IgD-negative memory B cell (primary cell): ENCODE data around the gene ARR3. TPM values are rescaled to one million over a fixed set of nuclear protein-coding genes. Genes with fewer than 3 reads are reported as not detected.
"Not testable (repeated sequence)": the region's sequence is repeated elsewhere in the genome, so short reads cannot be mapped to it uniquely, and the experiment has no call there.

ENCODE experiments used
- H3K27ac Mint-ChIP-seq, 3 donors: one replicate each; pipeline ENCODE4 v1.8.0; 2020 to 2022; ENCODE audit warnings: mild to moderate bottlenecking in 3 of 3, mixed read lengths in 3 of 3, moderate library complexity in 1 of 3
- H3K27me3 Mint-ChIP-seq: one replicate; pipeline ENCODE4 v1.8.0; 2021; ENCODE audit warnings: mixed read lengths
- H3K36me3 Mint-ChIP-seq: one replicate; pipeline ENCODE4 v1.8.0; 2020; ENCODE audit warnings: mild to moderate bottlenecking, mixed read lengths
- H3K4me1 Mint-ChIP-seq, 3 donors: one replicate each; pipeline ENCODE4 v1.8.0; 2020 to 2022; ENCODE audit warnings: mixed read lengths in 3 of 3, mild to moderate bottlenecking in 1 of 3
- H3K4me3 Mint-ChIP-seq, 4 donors: one replicate each; pipeline ENCODE4 v1.8.0; 2020 to 2022; ENCODE audit warnings: mild to moderate bottlenecking in 4 of 4, mixed read lengths in 4 of 4, moderate library complexity in 3 of 4
- H3K9me3 Mint-ChIP-seq, 3 donors: one replicate each; pipeline ENCODE4 v1.8.0; 2020 to 2021; ENCODE audit warnings: mixed read lengths in 3 of 3, mild to moderate bottlenecking in 1 of 3
- polyA plus RNA-seq: library from polyadenylated mRNA; unstranded; fragments of 300-500 nt; fragmentation: Illumina TruSeq; gene quantifications from one replicate; pipeline ENCODE4 v1.2.3, GENCODE V29; 2021

The ARR3 gene
- polyA plus RNA-seq, 1 donor from 2014 or later, result not detected

DNA sequence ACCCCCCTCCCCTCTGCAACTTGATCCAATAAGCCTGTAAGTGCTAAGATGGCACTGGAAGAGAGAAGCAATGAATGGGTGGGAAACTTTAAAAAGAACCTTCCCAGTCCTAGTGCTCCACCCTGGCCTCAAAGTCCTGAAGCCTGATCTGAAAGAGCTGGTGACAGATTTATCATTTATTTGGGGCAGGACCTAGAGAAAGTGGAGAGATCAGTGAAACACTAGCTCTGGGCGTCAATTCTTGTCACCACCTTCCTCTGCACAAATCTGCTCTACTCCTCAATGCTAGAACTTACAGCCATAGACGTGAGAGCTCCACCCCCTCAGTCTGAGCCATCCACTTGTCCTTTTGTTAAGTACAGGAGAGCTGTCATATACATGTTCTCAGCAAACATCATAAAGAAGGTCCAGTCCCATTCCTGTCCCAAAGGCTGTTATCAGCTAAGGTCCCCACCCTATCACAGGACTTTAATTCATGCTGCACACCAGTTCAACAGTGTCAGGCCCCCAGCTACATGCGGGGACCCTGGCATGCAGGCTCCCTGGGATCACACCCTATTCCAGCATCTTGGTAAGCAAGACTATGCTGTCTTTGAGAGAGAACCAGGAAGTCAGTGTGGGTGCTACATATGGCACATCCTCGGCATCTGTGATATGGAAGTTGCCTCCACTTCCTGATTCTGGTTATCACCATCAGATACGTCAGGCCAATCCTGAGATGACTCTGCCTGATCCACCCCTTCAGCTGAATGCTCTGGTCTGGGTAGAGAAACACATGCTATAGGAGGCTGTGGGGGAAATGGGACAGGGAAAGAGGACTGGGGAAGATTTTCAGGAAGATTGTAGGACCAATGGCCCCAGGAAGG is 10.5 kb upstream of the ARR3 start:
- H3K27me3 Mint-ChIP-seq, result no peaks in the 10 kb centered on the region
- H3K4me3 Mint-ChIP-seq, result no peak overlapping the region
- no peaks in the 10 kb centered on the region for H3K36me3 Mint-ChIP-seq
- no peaks in the 10 kb centered on the region for H3K4me1 Mint-ChIP-seq
- no peaks in the 10 kb centered on the region for H3K9me3 Mint-ChIP-seq
- no peak overlapping the region for H3K27ac Mint-ChIP-seq

DNA sequence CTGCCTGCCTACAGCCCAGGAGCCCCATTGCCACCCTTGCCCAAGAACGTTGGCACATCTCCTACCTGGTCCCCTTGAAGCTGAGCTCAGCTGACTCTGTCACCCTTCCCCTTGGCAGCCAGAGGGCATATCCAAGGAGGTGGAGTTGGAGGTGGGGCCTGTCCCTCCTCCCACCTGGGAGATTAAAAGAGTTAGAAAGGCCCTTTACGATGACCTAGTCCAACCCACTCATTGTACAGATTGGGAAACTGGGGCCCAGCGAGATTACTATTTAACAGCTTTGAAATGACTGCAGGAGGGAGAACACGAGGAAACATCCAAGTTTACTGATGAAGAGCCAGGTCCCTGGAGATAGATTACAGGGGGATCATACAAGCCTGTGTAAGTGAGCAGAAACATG is 8.0 kb upstream of the ARR3 start, which contains the start of gene P2RY4:
Gene P2RY4 (minus strand): TSS at position 101 of the 400 bp plus-strand sequence. CDS start 580 bp downstream, outside the sequence.
- H3K27me3 Mint-ChIP-seq, result no peaks in the 10 kb centered on the region
- no peak within 1 kb of the TSS for H3K4me3 Mint-ChIP-seq
- peaks cover 1% of the 10 kb centered on the region for H3K36me3 Mint-ChIP-seq
- no peaks in the 10 kb centered on the region for H3K9me3 Mint-ChIP-seq
- H3K4me1 Mint-ChIP-seq, result no peaks in the 10 kb centered on the region
- H3K27ac Mint-ChIP-seq, result no peak within 1 kb of the TSS

GRCh38 chrX:70262952-70263567 is 5.1 kb upstream of the ARR3 start:
- no peak overlapping the region for H3K27ac Mint-ChIP-seq
- H3K4me1 Mint-ChIP-seq, result no peaks in the 10 kb centered on the region
- H3K27me3 Mint-ChIP-seq, result peaks cover 1% of the 10 kb centered on the region
- no peak overlapping the region for H3K4me3 Mint-ChIP-seq
- H3K9me3 Mint-ChIP-seq, result no peaks in the 10 kb centered on the region
- H3K36me3 Mint-ChIP-seq, result peaks cover 1% of the 10 kb centered on the region

DNA sequence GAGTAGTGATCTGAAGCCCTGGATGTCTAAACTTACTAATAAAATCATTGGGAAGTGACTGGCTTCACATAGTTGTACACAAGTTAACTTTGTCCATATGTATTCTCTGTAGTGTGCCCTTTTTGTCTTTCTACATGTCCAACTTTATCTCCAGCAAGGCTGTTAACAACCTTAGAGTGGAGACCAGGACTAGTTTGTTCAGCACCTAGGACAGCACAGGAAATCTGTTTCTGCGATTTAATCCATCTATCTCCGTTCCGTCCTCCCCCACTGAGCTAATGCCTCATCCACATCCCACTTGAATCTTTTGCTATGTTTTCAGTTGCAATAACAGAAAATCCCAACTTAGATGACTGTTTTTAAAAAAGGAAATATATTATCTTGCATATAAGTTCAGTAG is 3.4 kb upstream of the ARR3 start:
- H3K4me3 Mint-ChIP-seq, result no peak overlapping the region
- H3K4me1 Mint-ChIP-seq, result no peaks in the 10 kb centered on the region
- no peak overlapping the region for H3K27ac Mint-ChIP-seq
- peaks cover 1% of the 10 kb centered on the region for H3K36me3 Mint-ChIP-seq
- no peaks in the 10 kb centered on the region for H3K9me3 Mint-ChIP-seq
- H3K27me3 Mint-ChIP-seq, result peaks cover 1% of the 10 kb centered on the region

DNA sequence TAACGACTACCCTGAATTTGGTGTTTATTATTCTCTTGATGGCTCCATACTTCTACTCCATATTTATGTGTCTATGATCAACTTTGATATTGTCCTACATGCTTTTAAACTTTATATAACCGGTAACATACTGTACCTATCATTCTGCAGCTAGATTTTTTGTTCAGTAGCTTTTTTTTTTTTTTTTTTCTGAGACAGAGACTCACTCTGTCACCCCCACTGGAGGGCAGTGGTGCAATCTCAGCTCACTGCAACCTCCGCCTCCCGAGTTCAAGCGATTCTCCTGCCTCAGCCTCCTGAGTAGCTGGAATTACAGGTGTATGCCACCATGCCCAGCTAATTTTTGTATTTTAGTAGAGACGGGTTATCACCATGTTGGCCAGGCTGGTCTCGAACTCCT is 5.9 kb downstream of the ARR3 start:
- H3K27ac Mint-ChIP-seq, H3K36me3 Mint-ChIP-seq, H3K4me1 Mint-ChIP-seq, H3K27me3 Mint-ChIP-seq, H3K4me3 Mint-ChIP-seq, H3K9me3 Mint-ChIP-seq: not testable (repeated sequence)

DNA sequence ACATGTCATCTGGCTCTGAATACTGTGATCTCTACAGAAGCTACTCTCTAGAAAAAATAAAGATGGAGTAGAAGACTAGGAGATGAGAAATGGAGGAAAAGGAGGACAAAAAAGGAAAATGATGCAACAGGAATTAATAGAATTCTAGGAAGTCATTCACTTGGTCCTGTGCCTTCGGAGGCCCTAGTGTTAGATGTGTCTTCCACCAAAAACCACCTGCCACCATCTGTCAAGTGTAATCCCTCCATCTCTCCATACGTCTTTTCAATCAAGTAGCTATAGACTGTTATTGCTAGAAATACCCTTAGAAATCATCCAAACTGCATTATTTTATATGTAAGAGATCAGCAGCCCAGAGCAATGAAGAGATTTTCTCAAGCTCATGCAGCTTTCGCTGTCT is 10.9 kb downstream of the ARR3 start:
- Mint-ChIP-seq H3K4me3 (no peak overlapping the region), H3K9me3 (peaks cover 0 to 2% (median 0%) of the 10 kb centered on the region in 3 donors), H3K36me3 (no peaks in the 10 kb centered on the region), H3K4me1 (no peaks in the 10 kb centered on the region), H3K27ac (peak overlapping the region in 1 of 3 donors; percentile 24), H3K27me3 (peaks cover 2% of the 10 kb centered on the region)

GRCh38 chrX:70280573-70280972 is 12.4 kb downstream of the ARR3 start:
- Mint-ChIP-seq H3K4me3 (no peak overlapping the region), H3K4me1 (no peaks in the 10 kb centered on the region), H3K36me3 (no peaks in the 10 kb centered on the region), H3K27ac (no peak overlapping the region), H3K27me3 (peaks cover 2% of the 10 kb centered on the region), H3K9me3 (peaks cover 0 to 2% (median 0%) of the 10 kb centered on the region in 3 donors)

GRCh38 chrX:70281951-70282350 is 13.8 kb downstream of the ARR3 start, which contains the start of gene RAB41:
RAB41 (plus strand) TSS chrX:70282172; CDS start chrX:70282218, 46 bp downstream.
- Mint-ChIP-seq H3K4me3 (no peak within 1 kb of the TSS), H3K4me1 (no peaks in the 10 kb centered on the region), H3K9me3 (peaks cover 0 to 2% (median 0%) of the 10 kb centered on the region in 3 donors), H3K27ac (peak within 1 kb of the TSS in 1 of 3 donors; percentile 50), H3K27me3 (no peaks in the 10 kb centered on the region), H3K36me3 (no peaks in the 10 kb centered on the region)

- no peaks in the 10 kb centered on the region for H3K9me3 Mint-ChIP-seq
- H3K36me3 Mint-ChIP-seq, result no peaks in the 10 kb centered on the region
- peaks cover 6% of the 10 kb centered on the region for H3K27me3 Mint-ChIP-seq
- peak overlapping the region; percentile 31 to 87 (median 56) for H3K27ac Mint-ChIP-seq
- H3K4me1 Mint-ChIP-seq, result peaks cover 3 to 12% (median 10%) of the 10 kb centered on the region in 3 donors
- peak overlapping the region; percentile 73 to 95 (median 89) for H3K4me3 Mint-ChIP-seq
These were observed 21.1 kb downstream of the ARR3 start for GRCh38 chrX:70289168-70289792.

DNA sequence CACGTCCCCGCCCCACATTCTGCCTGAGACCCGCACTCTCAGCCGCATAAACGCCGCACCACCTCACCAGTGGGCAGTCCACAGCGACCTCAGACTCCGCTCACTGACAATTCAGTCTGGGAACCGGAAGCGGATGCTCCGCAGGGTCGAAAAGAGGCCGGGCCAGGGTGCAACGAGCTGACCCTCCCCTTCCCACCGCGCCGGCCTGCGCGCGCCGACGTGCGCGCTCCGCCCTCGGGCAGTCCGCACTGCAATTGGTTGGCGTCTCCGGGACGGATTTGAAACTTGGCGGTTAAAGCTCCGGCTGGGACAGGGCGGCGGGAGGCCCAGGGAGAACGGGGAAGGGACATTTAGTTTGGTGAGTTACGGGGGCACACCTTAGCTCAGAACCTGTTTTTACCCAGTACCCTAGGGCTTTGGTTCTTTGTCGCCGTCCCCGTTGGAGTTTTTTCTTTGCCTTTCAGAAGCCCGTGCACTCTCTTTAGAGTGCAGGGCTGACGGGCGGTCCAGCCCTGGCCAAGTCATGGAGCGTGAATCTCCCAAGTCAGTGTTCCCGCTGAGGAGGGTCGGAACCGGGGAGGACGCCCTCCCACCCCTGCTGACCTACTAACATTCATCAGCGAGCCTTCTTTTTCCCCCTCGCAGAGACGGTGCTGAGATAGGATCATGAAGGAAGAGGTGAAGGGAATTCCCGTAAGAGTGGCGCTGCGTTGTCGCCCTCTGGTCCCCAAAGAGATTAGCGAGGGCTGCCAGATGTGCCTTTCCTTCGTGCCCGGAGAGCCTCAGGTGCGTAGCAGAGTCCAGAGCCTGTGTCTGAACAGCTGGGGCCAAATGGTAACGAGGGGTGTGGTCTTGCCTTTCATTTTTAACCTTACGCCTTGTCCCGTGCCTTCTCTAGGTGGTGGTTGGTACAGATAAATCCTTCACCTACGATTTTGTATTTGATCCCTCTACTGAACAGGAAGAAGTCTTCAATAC is 21.9 kb downstream of the ARR3 start, which contains the start of the genes KIF4A and PDZD11:
Gene KIF4A (plus strand): TSS at position 312 of the 978 bp plus-strand sequence. CDS start 355 bp downstream, at position 667.
Gene PDZD11 (minus strand): TSS at position 135 of the 978 bp plus-strand sequence. CDS start 586 bp downstream, outside the sequence.
- Mint-ChIP-seq H3K4me1 (peaks cover 3 to 12% (median 10%) of the 10 kb centered on the region in 3 donors), H3K36me3 (no peaks in the 10 kb centered on the region), H3K9me3 (no peaks in the 10 kb centered on the region), H3K4me3 (peak within 1 kb of the TSS; percentile 73 to 95 (median 89)), H3K27ac (peak within 1 kb of the TSS; percentile 31 to 87 (median 56)), H3K27me3 (peaks cover 6% of the 10 kb centered on the region)

DNA sequence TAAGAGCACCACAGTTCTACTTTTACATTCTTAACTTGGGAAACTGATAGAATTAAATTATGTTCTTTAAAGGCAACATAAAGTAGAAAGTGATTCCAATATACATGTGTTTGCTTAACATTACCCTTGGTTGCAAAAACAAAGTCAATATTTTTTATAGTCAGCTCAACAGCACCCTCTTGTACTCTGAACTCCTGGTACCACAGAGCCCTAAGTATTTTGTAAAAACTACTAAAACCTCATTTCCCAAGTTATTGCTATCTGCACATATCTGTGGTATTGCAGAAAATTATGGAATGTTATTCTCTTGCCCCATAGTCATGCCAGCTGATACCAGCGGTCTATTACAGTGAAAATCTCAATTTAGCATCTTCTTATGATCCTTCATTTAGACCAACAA is 24.7 kb downstream of the ARR3 start:
- Mint-ChIP-seq H3K27me3 (peaks cover 6% of the 10 kb centered on the region), H3K4me1 (peaks cover 3 to 12% (median 10%) of the 10 kb centered on the region in 3 donors), H3K4me3 (no peak overlapping the region), H3K36me3 (no peaks in the 10 kb centered on the region), H3K9me3 (no peaks in the 10 kb centered on the region), H3K27ac (no peak overlapping the region)

DNA sequence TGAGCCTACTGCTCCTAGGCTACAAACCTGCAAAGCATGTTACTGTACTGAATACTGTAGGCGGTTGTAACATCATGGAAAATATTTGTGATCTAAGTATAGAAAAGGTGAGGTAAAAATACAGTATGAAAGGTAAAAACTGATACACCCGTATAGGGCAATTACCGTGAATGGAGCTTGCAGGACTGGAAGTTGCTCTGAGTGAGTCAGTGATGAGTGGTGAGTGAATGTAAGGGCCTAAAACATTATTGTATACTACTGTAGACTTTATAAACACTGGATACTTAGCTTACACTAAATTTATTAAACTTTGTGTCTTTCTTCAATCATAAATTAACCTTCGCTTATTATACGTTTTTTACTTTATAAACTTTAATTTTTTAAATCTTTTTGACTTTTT is 25.5 kb downstream of the ARR3 start:
- no peak overlapping the region for H3K27ac Mint-ChIP-seq
- no peak overlapping the region for H3K4me3 Mint-ChIP-seq
- peaks cover 3 to 12% (median 10%) of the 10 kb centered on the region in 3 donors for H3K4me1 Mint-ChIP-seq
- H3K9me3 Mint-ChIP-seq, result no peaks in the 10 kb centered on the region
- peaks cover 3% of the 10 kb centered on the region for H3K27me3 Mint-ChIP-seq
- H3K36me3 Mint-ChIP-seq, result no peaks in the 10 kb centered on the region

- Mint-ChIP-seq H3K36me3 (peaks cover 2% of the 10 kb centered on the region), H3K4me3 (no peak overlapping the region), H3K4me1 (no peaks in the 10 kb centered on the region), H3K9me3 (no peaks in the 10 kb centered on the region), H3K27ac (no peak overlapping the region), H3K27me3 (no peaks in the 10 kb centered on the region)
These were observed 33.6 kb downstream of the ARR3 start for GRCh38 chrX:70301716-70302115.

- Mint-ChIP-seq H3K9me3 (peaks cover 0 to 1% (median 0%) of the 10 kb centered on the region in 3 donors), H3K27ac (no peak overlapping the region), H3K4me3 (no peak overlapping the region), H3K36me3 (no peaks in the 10 kb centered on the region), H3K27me3 (no peaks in the 10 kb centered on the region), H3K4me1 (no peaks in the 10 kb centered on the region)
These were observed 45.4 kb downstream of the ARR3 start for GRCh38 chrX:70313503-70313902.
